Stimulated activated CD8-positive, alpha-beta memory T cell treated with anti-CD3 and anti-CD28 coated beads, Interleukin-12 subunit alpha, Interleukin-12 subunit beta, amount 100 ng/mL, for 24 hours (primary cell): Measurements from ENCODE around the gene HSPA9.

Experiments
- DNase-seq: peaks from one replicate; pipeline ENCODE4 v3.0.0-alpha.2; 2020; ENCODE audit errors: extremely low read depth

Gene HSPA9

GRCh38 chr5:138560971-138561370 lies 14.2 kb downstream of the HSPA9 start:
- no peak for DNase-seq

GRCh38 chr5:138559937-138560336 lies 15.3 kb downstream of the HSPA9 start:
- DNase-seq = no peak

GRCh38 chr5:138557677-138558076 lies 17.5 kb downstream of the HSPA9 start:
- no peak for DNase-seq

- DNase-seq = no peak
Measured at GRCh38 chr5:138554143-138554542, 21.1 kb downstream of the HSPA9 start.

- no peak for DNase-seq
Measured at GRCh38 chr5:138553437-138554095, 21.6 kb downstream of the HSPA9 start.

- DNase-seq = no peak
Measured at GRCh38 chr5:138552657-138553056, 22.5 kb downstream of the HSPA9 start.

GRCh38 chr5:138549414-138549813 lies 25.8 kb downstream of the HSPA9 start:
- DNase-seq = no peak

GRCh38 chr5:138545919-138546562 lies 29.2 kb downstream of the HSPA9 start:
- no peak for DNase-seq

- no peak for DNase-seq
Measured at GRCh38 chr5:138544181-138545134, 30.7 kb downstream of the HSPA9 start.

GRCh38 chr5:138543730-138544104 lies 31.5 kb downstream of the HSPA9 start:
- peak; percentile 63 for DNase-seq

GRCh38 chr5:138542956-138543729 lies 32.1 kb downstream of the HSPA9 start, which contains the start of gene ETF1:
Gene ETF1, minus strand, starts transcription at chr5:138543236. Its CDS starts 318 bp downstream, at chr5:138542918.
- peak; percentile 99 for DNase-seq

- DNase-seq = no peak
Measured at GRCh38 chr5:138542180-138542955, 32.8 kb downstream of the HSPA9 start.

GRCh38 chr5:138541511-138542179 lies 33.6 kb downstream of the HSPA9 start:
- DNase-seq = no peak

GRCh38 chr5:138539791-138540190 lies 35.4 kb downstream of the HSPA9 start:
- DNase-seq = no peak

GRCh38 chr5:138538943-138539627 lies 36.1 kb downstream of the HSPA9 start:
- no peak for DNase-seq

GRCh38 chr5:138536665-138537315 lies 38.4 kb downstream of the HSPA9 start:
- no peak for DNase-seq

GRCh38 chr5:138536215-138536614 lies 39.0 kb downstream of the HSPA9 start:
- no peak for DNase-seq

GRCh38 chr5:138533973-138534941 lies 40.9 kb downstream of the HSPA9 start:
- DNase-seq = no peak
